ENCODE results near the gene CADM1.

Gene CADM1

DNA sequence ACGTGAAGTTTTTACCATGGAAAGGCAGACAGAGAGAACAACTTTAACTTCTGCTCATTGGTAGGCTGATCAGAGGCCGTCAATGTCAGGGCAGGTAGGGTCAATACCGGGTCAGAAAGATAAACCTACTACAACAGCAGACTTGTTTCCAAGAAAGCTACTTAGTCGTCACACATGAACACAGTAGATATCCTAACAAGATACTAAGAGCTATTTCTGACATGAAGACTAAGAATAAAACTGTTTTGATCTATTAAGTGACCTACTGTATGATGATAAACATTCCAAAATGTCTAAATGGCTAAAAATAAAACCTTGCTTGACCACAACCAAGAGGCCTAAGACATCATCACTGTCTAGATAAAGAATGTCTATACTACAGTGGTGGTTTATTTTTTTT is 231.3 kb downstream of the CADM1 start:
- no peak for DNase-seq

DNA sequence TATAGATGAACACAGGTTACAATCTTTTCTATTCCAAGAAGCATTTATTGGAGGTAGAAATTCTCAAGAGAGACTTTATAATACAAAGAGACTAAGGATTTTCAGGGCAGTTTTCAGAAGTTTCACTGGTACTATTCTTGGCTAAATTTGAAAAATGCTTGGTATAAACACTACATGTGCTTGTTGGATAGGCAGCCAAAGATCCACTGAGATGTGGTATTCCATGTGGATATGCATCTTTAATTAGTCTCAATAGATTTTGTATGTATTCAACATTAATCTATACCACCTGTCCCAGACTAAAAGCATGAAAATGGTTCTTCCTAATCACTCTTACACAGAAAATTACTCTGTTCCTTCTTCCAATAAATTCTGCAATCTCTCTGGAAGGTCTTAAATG is 232.6 kb downstream of the CADM1 start:
- DNase-seq: no peak

DNA sequence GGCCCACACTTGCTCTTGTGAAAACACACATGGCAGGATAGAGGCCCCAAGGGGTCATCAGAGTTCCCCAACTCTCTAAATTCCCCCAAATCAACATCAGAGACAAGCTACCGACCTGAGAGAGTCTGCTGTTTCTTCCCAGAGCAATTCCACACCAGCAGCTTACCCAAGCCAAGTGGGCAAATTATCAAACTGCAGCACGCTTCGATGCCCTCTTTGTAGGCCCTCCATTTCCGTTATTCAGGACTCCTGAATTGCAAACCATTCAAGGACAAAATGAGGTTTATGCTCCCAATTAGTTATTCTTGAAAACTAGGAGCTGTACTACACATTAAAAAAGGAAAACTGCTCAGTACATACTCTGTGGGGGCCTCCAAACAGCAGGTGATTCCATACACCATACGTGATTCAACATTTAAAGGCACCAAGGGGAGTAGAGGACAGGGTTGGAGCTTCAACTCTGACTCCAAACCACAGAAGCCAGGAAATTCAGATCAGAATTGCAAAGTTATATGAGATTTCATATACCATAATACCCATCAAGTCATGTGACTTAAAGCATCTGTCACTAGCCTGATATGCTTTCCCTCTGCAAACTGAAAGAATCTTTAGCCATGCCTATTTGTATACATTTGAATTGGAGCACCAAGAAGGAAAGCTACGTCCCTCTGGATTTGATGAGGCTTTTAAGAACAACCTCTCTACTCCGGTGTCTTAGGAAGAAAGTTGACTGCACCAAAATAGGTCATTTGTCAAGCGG is 234.8 kb downstream of the CADM1 start:
- no peak for DNase-seq

DNA sequence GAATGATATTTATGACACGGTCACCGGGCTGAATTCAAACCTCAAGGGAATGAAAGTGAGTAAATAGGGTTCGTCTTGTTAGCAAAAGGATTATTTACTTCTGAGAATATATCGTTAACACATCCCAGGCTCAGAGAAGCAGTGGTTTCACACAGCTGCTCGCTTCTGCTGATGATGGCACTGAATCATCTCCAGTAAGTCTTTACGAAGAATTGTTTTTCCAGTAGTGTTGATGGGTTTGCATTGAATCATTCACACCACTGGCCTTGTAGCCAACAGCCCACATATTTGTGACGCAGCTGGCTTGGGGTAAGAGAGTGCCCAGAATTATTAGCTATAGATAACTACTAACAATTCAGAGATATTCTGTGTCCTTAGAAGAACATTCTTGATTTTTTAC is 236.3 kb downstream of the CADM1 start:
- DNase-seq: no peak

DNA sequence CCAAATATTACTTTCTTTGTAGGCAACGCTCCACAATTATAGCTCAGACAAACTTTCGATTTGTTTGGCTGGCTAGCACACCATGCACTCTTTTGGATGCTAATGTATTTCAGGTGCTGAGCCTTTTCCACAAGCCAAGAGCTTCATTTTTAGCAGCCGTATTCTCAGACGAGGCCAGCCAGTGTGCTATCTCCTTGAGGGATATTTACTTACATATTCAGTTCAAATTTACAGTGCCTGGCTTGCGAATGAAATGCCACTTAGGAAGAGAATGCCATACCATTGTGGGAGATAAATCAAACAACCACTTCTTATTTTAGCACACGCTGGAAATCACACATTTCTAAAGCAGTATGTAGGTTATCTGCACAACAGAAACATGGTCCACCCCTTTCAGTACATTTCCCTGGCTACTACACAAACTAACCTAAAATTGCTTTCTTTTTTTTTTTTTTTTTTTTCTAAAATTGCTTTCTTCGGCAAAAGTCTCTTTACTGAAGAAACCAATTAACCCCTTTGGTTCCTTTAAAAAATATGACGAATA is 236.9 kb downstream of the CADM1 start:
- no peak for DNase-seq

DNA sequence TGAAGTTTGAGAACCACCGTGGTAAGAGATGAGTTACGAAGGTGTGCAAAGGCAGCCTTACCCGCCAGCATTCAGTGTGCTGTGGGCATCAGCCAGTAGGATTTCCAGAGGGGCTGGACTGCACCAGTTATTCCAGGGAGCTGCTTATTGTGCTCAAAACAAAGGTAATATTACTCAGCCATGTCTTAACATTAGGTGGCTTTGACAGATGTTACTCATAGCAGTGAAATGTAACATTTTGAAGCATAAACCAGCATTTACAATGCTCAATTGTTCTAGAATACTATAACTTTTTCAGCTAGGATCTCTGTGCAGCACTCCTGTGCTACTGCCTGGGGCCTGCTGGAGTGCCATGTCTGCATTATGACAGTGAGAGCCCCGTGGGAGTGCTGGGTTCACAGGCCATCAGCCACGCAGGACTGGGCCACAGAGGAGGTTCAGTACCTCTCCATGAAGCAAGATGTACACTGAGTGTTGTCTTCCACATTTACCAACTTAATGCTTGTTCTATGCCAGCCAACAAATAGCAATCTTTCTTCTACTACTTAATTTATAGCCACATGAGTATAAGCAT is 238.1 kb downstream of the CADM1 start:
- DNase-seq: no peak

DNA sequence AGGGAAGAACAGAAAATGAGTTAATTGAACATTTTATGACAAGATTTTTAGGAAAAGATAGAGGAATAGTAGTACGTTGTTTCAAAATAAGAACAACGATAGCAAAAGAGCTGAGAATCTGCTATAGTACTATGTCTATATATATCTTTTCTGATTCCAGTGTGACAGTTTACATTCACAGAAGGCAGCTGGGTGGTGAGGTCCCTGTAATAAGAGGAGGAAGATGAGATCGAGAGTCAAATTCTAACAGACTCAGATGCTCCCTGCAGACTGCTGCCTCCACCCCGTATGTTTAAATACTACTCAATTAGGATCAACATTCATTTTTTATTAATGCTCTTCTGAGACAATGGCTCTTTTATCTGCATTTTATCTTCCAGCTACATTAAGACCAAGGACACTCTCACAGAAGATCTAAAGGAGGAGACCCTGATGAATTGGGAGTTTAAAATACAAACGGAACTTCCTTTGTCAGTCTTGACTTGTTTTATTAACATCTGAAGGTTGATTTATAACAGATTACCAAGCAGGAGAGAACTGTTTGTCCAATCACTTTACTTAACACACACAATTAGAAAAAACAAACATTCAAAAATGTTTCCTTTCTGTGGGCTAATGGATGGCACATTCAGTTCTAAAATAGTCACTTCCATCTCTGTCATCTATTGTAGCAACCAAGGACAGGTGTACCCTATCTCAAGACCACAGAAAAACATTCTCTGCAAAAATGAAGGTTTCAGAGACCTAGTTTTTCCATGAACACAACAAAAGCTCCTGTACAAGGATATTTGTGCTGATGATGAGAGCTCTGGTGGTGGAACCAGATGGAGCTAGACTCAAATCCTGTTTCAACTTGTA is 240.2 kb downstream of the CADM1 start:
- peak; percentile 74 for DNase-seq

DNA sequence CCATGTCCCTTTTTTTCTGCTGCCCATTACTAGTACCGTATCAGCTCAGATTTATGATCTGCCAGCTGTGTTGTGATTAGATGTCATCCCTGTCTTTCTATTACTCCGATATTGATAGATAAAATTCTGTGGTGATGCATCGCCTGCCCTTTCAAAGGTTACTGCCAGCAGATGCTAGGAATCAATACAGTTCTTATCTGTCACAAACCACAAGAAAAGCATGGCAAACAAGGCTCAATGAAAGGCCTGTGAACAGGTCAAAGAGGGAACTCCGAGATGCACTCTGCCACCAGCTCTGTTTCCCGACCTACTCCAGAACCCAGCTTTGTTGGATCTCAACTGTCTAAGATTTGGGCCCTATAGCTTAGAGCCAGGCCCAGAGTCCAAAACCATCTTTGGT is 246.0 kb downstream of the CADM1 start:
- DNase-seq: no peak

DNA sequence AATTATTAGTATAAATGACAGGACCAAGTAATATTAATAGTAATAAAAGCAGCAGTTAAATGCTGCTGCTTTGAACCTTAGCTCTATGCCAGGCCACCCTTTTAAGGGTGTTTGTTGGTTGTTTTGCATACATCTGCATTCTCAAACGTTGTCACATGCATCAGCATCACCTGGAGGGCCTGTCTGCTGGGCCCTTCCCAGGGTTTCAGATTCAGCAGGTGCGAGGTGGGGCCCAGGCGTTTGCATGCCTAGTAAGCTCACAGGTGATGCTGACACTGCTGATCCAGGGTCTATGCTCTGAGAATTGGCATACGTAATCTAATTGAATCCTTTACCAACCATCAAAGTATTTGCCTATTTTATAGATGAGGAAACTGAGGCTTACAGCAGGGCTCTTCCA is 246.5 kb downstream of the CADM1 start:
- DNase-seq: peak; percentile 35

DNA sequence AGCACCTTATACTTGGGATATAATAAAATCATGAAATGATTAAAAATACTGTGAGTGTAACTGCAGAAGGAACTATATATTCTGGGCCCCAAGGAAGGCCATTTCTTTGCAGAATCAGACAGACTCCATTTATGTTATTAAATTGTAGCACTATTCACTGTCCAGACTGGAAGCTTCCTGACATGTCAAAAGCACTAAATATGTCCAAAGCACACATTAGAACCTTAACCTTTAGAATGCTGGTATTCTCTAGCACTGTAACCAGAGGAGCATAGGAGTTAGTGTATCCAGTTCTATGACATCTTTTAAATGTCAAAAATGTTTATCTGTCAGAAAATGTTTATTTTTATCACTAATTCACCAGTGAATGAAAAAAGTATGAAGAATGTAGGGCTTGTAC is 246.9 kb downstream of the CADM1 start:
- no peak for DNase-seq

DNA sequence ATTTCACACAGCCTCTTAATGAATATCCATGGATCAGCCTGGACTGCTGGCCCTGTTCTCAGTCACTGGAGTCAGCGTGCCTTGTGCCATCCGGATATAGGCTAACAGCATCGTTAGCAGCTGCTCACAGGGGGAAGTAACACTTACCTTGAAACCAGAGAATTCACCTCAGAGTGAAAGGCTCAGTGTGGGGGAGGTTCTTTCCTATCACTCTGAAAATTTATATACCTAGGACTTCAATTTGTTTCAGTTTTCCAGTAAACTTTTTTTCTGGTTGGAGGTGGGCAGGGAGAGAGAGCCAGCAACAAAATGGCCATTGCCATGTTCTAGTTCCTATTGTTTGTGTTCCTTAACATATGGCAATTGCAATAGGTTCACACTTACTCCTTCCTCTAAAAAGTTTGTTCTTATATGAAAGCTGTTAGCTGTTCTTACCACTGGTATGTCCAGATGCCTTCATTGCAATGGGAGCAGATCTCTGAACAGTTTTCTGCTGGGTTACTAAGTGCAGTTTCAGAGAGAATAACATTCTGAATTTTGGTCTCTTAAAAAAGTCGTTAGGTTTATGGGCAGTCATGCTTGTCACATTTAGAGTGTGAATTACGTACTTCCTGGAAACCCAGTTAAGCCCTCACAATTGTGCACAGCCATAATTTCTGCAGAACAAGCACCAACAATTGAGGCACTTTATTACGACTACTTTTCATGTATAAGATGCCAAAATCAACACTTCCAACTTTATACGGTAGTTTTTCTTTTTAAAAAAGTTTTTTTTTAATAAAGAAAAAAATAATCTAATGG is 247.6 kb downstream of the CADM1 start:
- no peak for DNase-seq

DNA sequence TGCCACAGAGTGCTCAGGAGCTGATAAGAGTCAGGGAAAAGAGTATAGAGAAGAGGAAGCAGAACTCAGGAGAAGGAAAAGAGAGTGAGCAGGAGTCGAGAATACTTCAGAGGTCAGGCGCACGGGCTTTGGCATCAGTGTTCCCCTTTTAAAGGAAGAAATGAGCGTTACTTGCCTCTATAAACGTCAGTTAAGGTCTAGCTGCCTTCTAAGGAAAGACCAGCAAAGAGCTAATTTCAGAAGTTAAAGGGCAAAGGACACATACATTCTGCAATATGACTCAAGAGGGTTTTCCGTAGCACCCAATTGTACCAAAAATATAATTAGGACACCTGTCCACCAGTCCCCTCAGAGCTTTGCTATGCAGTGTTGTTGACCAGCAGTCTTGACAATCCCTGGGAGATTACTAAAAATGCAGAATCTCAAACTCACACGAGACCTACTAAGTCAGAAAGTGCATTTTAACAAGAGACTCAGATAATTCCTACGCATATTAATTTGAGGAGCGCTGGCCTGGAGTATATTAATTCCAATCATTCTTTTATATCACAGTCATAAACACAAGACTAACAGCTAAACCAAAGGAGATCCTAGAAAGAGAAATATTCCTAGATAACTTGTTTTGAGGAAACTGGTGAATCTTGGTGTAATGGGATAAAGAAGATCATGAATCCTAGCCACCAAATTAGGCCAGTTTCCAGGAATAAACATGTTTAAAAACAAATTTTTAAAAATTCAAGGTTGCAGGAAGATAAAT is 249.0 kb downstream of the CADM1 start:
- no peak for DNase-seq

DNA sequence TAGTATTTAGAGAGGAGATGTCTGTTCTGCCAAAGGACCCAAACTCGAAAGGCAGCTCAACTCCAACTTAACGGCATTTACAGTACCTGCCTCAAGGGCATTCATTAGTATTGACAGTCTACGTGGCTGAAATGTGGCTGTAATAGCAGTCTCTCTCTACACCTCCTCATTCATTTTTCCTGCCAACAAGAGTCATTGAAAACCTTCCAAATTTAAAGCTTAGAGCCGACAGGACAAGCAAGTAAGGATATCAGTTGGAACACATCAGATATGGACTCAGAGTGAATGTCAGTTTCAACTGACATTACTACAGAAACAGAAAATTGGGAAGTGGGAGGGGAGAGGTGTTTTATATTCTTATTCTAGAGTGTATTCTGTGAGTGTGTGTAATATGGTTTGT is 253.1 kb downstream of the CADM1 start:
- peak; percentile 21 for DNase-seq

DNA sequence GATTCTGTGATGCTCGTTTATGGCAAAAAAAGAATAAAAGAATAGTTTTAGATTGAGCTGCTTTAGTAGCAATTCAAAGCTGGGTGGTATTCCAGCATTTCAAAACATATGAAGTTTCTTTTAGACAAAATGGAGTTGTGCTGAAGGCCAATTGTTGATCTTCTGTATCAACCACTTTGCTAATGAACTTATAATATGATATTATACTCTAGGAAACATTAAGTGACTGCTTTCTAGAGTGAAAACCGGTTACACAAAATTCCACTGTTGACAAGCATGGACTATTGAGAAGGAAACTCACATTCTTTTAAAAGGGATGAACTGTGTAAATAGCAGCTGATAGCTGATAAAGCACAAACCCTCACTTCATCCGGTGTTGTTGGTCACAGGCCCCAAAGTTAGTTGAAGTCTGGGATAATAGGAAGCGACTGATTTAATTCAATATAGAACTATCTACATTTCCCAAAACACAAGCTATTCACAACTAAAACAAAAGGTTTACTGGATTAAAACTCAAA is 255.1 kb downstream of the CADM1 start:
- no peak for DNase-seq

DNA sequence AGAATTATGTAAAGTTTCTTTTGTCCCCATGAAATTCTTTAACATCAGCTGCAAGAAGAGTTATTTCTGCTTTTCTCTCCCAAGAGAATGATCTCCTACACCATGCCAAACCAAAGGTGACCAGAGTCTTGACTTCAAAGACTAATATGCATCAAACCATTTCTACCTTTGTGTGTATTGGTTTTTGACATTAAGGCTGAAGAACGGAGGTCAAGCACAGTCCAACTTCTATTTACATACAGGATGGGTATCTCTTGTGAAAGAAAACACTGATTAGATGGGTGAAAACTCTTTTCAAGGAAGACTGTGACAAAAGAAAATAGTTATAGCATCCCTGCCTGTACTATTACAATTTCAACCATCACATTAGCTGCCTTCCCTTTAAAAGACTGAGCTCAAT is 256.3 kb downstream of the CADM1 start:
- no peak for DNase-seq

DNA sequence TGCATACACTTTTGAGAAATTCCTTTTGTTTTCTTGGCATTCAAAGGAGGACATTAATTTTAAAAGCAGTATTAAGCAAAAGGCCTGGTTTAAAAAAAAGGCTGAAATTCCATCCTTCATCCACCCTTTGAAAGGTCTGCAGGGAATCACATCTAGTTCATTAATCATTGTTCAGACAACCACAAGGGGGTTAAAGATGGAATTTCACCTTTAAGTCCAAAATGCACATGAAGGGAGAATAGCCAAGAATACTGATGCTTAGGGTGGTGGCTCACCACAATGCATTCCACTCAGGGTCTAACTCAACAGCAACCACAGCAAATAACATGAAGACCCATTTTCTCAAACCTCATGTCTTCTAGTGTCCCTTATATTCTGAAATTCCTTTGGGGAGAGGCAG is 256.9 kb downstream of the CADM1 start:
- DNase-seq: no peak

DNA sequence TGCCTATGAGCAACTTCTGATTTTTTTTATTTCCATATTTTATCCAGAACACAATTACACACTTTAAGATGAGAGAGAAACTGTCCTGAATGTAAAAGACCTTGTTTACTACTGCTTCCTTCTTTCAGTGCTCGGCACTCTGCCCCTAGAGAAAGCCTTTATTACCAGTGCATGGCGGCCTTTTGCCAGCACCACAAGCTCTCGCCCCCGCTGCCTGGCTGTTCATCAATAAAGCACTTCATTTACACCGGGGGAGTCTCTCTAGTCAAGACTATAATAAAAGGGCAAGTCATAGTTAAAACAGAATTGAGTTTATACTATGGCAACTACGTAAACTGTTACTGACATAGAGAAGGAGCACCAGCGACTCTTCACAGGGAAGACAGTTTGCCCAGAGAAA is 259.5 kb downstream of the CADM1 start:
- DNase-seq: no peak

DNA sequence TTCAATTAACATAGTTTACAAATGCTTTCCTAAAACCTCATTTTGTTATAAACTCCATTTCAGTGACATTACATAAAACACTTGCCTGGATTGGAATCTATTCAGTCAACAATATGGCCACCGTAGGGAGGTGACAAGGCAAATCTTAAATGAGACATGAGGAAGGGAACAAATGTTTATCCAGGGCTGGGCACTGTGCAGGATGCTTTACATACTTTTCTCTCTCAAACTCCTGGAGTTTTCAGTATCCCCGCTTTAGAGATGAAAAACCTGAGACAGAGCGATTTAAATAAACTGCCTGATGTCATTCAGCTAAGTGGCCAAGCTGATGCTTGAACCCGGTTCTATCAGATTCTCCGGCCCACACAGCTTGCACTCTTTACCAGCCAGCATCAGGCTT is 259.9 kb downstream of the CADM1 start:
- no peak for DNase-seq

DNA sequence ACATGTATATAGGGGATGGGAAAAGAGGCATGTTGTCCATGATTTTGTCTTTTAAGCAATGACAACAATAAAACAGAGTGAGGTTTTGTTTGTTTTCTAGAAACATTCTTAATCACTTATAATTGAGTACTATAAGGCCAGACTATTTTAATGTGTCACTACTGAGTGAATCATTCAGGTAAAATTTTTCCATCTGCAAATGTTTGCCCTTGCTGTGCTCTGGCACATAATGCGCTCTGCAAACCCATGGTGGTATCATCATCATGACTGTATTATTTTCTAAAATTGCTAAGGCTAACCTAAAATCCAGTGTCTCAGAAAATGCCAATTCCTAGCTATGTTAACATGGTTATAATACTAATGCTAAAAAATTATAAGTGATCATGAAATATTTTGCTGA is 261.2 kb downstream of the CADM1 start:
- no peak for DNase-seq

DNA sequence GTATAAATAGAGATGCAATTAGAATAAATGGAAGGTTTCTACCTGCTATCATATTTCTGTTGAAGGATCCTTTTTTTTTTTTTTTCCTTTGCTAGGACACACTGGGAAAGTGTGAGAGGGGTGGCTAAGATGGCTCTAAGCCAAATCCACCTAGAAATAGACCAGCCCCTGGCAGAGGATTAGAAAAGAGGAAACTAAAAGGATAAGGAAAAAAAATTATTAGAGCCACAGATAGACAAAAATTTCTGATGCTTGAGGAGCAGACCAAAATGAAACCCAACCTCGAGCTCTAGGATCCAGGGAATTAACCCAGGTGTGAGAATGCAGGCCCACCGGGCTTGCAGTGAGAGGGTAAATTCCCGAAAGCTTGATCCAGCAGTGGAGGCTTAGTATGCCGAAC is 262.3 kb downstream of the CADM1 start:
- DNase-seq: no peak

DNA sequence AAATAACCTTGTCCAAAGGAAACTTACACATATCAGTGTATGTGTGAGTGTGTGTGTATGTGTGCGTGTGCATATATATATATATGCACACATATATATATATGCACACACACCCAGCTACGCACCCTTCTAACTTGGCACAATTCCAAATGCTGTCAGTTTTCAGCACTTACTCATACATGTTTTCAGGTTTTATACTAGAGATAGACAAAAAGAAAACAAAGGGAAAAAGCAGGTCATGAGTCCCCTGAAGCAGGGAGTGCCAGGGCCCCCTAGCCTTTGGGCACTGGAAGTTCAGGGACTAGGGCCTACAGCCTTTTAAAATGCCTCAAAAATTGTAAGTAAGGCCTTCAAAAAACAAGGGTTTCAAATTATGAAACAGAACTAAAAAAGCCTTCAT is 265.4 kb downstream of the CADM1 start:
- no peak for DNase-seq

DNA sequence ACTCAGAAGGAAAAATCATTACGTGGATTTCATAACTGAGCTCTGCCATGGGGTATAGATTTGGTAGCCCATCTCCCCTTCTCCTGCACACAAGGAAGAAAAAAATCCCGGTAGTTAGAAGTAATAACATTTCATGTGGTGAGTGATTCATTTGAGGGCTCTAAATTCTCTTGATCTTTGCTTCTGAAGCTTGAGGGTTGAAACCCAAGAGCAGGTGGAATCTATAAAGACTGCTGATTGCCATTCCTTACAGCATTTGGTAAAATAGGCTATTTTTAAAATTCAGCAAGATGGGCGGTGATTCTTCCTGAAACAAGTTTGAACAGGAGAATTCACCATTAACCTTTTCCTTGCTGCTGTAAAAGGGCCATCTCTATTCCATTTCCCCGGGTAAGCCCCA is 266.1 kb downstream of the CADM1 start:
- DNase-seq: no peak

All from NCI-H1436 (cell line).